Thyroid gland (tissue), 4 donors: ENCODE measurements around the gene ZNF496. TPM values are rescaled to one million over a fixed set of nuclear protein-coding genes. Genes with fewer than 3 reads are reported as not detected.

Experiments used
- DNase-seq, 2 donors: peaks; one replicate each; pipeline ENCODE4 v3.0.0-alpha.2; 2019
- H3K27ac ChIP-seq, 3 donors: fragments of 200-600 bp; sonication (generic); 1 replicate in 2 of 3; 2 replicates in 1 of 3; pipeline ENCODE4 v1.5.1; 2016 to 2019; ENCODE audit warnings: mild to moderate bottlenecking in 1 of 3, moderate library complexity in 1 of 3
- H3K27me3 ChIP-seq: fragments of 200-600 bp; sonication (generic); one replicate; pipeline ENCODE4 v1.5.1; 2019
- H3K36me3 ChIP-seq, 2 donors: fragments of 200-600 bp; sonication (generic); one replicate each; pipeline ENCODE4 v1.5.1; 2016 to 2019
- H3K4me1 ChIP-seq, 2 donors: fragments of 200-600 bp; sonication (generic); one replicate each; pipeline ENCODE4 v1.5.1; 2017 to 2019
- H3K4me3 ChIP-seq, 3 donors: fragments of 200-600 bp; sonication (generic); replicated peaks in 1 of 3; 1 replicate in 2 of 3; 2 replicates in 1 of 3; pipeline ENCODE4 v1.5.1; 2016; ENCODE audit warnings: mild to moderate bottlenecking in 1 of 3
- H3K9me3 ChIP-seq: fragments of 200-600 bp; sonication (generic); one replicate; pipeline ENCODE4 v1.5.1; 2017
- POLR2A ChIP-seq, 2 donors: fragments of 450-650 bp; IDR thresholded peaks; one replicate each; pipeline ENCODE4 v1.6.1; 2017; ENCODE audit warnings: antibody characterized with exemption in 2 of 2, mild to moderate bottlenecking in 2 of 2, moderate library complexity in 1 of 2
- WGBS, 2 donors: methylation state at CpG; one replicate each; pipeline ENCODE4 v1.1.5; 2017; 5-methylcytosine and 5-hydroxymethylcytosine counted together
- intact Hi-C: fragments of 100-400 bp; cut with DNase I; formaldehyde crosslinking; loops from one replicate; pipeline ENCODE4 v1.15.1; 2023
- total RNA-seq, 4 donors: library from RNA; depleted of rRNA; stranded (reverse); fragments of >200 nt; gene quantifications; one replicate each; pipeline ENCODE4 v1.2.3, GENCODE V29; 2016
- TF ChIP-seq, protein P1 (sequence below), 6 experiments: fragments of 200-600 bp in 3 of 6; fragments of 450-650 bp in 3 of 6; sonication (generic) in 3 of 6; IDR thresholded peaks; one replicate each; pipeline ENCODE4 v1.5.1; 2016 to 2019; ENCODE audit warnings: antibody characterized with exemption in 6 of 6, mild to moderate bottlenecking in 2 of 6, inconsistent platforms in 1 of 6, moderate library complexity in 1 of 6

Gene ZNF496
- total RNA-seq, 4 donors from 2014 or later, result 34.0 to 78.6 (median 51.9) TPM

DNA sequence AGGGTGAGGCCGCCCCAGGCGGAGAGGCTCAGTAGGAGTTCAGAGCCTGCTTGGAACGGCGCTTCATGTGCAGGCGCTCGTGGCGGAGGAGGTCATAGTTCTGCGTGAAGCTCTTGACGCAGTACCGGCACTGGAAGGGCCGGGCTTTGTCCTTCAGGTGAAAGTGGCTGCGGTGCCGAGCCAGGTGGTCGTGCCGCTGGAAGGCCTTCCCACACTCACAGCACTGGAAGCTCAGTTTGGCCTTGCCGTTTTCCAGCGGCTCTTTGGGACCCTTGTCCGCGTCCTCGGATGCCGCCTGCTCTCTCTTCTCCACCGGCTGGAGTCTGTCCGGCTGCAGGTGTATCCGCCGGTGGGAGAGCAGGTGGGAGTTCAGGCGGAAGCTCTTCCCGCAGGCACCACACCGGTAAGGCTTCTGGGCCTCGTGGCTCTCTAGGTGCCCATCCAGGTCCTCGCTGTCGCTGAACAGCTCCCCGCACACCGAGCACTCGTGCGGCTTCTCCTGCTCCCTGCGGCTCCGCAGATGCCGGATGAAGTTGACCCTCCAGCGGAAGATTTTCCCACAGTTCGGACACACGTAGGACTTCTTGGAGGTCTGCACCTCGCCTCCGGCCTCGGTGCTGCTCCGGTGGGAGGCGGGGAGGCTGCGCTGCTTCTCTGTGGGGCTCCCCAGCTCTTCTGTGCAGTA is 31.0 kb downstream of the ZNF496 start:
- intact Hi-C loops, result no loop called here
- Histone ChIP-seq H3K9me3 (no peaks in the 10 kb centered on the region), H3K27me3 (no peaks in the 10 kb centered on the region), H3K36me3 (peaks cover 15 to 17% of the 10 kb centered on the region in 2 donors), H3K4me1 (no peaks in the 10 kb centered on the region), H3K27ac (no peak overlapping the region), H3K4me3 (no peak overlapping the region)
- WGBS, 2 donors, result 97 to 98% methylated on average over 42 to 47 of the region's 47 CpGs
- DNase-seq, result no peak
- TF ChIP-seq, protein P1, sequence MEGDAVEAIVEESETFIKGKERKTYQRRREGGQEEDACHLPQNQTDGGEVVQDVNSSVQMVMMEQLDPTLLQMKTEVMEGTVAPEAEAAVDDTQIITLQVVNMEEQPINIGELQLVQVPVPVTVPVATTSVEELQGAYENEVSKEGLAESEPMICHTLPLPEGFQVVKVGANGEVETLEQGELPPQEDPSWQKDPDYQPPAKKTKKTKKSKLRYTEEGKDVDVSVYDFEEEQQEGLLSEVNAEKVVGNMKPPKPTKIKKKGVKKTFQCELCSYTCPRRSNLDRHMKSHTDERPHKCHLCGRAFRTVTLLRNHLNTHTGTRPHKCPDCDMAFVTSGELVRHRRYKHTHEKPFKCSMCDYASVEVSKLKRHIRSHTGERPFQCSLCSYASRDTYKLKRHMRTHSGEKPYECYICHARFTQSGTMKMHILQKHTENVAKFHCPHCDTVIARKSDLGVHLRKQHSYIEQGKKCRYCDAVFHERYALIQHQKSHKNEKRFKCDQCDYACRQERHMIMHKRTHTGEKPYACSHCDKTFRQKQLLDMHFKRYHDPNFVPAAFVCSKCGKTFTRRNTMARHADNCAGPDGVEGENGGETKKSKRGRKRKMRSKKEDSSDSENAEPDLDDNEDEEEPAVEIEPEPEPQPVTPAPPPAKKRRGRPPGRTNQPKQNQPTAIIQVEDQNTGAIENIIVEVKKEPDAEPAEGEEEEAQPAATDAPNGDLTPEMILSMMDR (IDR thresholded peaks at IDR 0.05), result no peak
- TF ChIP-seq POLR2A (IDR thresholded peaks at IDR 0.05), result no peak

DNA sequence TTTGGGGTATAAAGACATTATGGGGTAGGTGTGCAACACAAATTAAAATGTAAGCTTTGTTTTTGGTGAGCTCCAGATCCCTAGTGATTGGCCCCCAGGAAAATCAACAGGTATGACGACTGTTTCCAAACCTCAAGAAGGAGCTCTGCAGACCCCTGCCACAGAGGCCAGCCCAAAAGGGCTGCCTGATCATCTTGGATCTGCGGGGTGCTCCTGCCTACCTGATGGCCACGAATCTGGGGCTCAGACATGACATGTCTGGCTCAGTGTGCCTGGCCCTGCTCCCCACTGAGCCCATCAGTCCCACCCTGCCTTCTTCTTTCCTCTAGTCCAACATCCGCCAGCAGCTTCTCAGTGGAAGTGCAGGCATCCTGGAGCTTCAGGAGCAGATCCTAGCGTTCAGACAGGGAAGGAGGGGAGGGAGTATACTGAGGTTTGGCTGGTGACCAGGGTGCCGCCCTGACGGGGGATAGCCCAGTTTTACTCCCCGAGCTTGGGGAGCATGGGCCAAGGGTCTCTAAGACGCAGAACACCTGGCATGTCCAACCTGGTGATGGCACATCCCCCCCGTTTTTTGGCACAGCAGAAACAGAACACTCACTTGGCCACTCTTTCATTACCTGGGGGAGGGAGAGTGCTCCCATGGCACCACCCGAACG is 31.8 kb downstream of the ZNF496 start:
- no peaks in the 10 kb centered on the region for H3K27me3 ChIP-seq
- WGBS, 2 donors, result 92 to 93% methylated on average over 7 to 10 of the region's 12 CpGs
- H3K9me3 ChIP-seq, result no peaks in the 10 kb centered on the region
- no peaks in the 10 kb centered on the region for H3K4me1 ChIP-seq
- H3K36me3 ChIP-seq, result peaks cover 15 to 17% of the 10 kb centered on the region in 2 donors
- intact Hi-C loops, result no loop called here
- no peak for DNase-seq
- no peak overlapping the region for H3K4me3 ChIP-seq
- TF ChIP-seq POLR2A (IDR thresholded peaks at IDR 0.05), result no peak
- TF ChIP-seq, protein P1 (IDR thresholded peaks at IDR 0.05), result no peak
- H3K27ac ChIP-seq, result no peak overlapping the region

DNA sequence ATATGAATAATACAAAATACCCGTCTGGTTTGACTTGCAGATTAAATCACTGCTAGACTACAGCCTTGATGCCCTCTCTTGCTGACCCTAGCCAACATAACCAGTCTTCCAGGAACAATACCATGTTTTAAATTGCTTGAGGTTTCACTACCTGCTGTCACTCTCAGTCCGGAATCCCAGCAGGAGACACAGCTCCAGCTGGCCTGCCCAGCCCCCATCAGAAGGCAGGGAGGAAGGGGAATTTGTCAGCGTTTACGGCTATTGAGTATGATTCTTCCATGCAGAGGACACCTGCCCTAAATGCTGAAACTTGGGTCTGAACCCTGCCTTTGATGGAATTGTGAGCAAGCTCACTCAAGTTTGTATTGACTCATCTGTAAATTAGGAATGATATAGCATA is 33.0 kb downstream of the ZNF496 start:
- no peak for DNase-seq
- WGBS, 2 donors, result 69 to 75% methylated on average over 4 of the region's 4 CpGs
- no peaks in the 10 kb centered on the region for H3K4me1 ChIP-seq
- H3K9me3 ChIP-seq, result no peaks in the 10 kb centered on the region
- no peak overlapping the region for H3K4me3 ChIP-seq
- peaks cover 15 to 17% of the 10 kb centered on the region in 2 donors for H3K36me3 ChIP-seq
- no peak for TF ChIP-seq POLR2A (IDR thresholded peaks at IDR 0.05)
- TF ChIP-seq, protein P1 (IDR thresholded peaks at IDR 0.05), result no peak
- no peak overlapping the region for H3K27ac ChIP-seq
- no peaks in the 10 kb centered on the region for H3K27me3 ChIP-seq
- intact Hi-C loops, result no loop called here

DNA sequence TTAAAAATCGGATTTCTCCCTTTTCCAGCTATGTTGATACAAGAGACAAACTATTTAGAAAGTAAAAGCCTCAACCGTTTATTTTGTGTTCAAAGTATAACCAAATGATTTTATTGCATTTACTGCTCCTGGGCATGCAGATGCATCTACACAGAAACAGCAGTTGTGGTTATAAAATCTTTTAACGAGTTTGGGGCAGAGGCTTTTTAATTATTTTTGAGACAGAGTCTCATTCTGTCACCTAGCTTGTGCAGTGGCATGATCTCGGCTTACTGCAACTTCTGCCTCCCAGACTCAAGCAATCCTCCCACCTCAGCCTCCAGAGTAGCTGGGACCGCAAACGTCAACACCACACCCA is 33.6 kb downstream of the ZNF496 start:
- Histone ChIP-seq H3K4me1 (no peaks in the 10 kb centered on the region), H3K27ac (no peak overlapping the region), H3K27me3 (no peaks in the 10 kb centered on the region), H3K36me3 (peaks cover 15 to 17% of the 10 kb centered on the region in 2 donors), H3K4me3 (no peak overlapping the region), H3K9me3 (no peaks in the 10 kb centered on the region)
- WGBS, 2 donors, result 92 to 93% methylated on average over 6 of the region's 6 CpGs
- DNase-seq, result no peak
- TF ChIP-seq POLR2A (IDR thresholded peaks at IDR 0.05), result no peak
- TF ChIP-seq, protein P1 (IDR thresholded peaks at IDR 0.05), result no peak
- intact Hi-C loops, result no loop called here
